ENCODE measurements around the gene TMEM14B.
"Not testable (repeated sequence)": the region's sequence is repeated elsewhere in the genome, so short reads cannot be mapped to it uniquely, and the experiment has no call there.

- not testable (repeated sequence) for TF ChIP-seq POLR2A (IDR thresholded peaks at IDR 0.05; ENCODE audit: low read length); CTCF (IDR thresholded peaks at IDR 0.05); REST (IDR thresholded peaks at IDR 0.05); EP300 (IDR thresholded peaks at IDR 0.05); MAZ (IDR thresholded peaks at IDR 0.05; ENCODE audit: borderline replicate concordance, low read depth, low read length); SMC3 (IDR thresholded peaks at IDR 0.05); RAD21 (conservative IDR thresholded peaks at IDR 0.05 in 1 of 2, IDR thresholded peaks at IDR 0.05 in 1 of 2)
- TF ChIP-seq, protein P1, sequence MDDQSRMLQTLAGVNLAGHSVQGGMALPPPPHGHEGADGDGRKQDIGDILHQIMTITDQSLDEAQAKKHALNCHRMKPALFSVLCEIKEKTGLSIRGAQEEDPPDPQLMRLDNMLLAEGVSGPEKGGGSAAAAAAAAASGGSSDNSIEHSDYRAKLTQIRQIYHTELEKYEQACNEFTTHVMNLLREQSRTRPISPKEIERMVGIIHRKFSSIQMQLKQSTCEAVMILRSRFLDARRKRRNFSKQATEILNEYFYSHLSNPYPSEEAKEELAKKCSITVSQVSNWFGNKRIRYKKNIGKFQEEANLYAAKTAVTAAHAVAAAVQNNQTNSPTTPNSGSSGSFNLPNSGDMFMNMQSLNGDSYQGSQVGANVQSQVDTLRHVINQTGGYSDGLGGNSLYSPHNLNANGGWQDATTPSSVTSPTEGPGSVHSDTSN (IDR thresholded peaks at IDR 0.05), result not testable (repeated sequence)
These were observed 26.4 kb upstream of the TMEM14B start for GRCh38 chr6:10720960-10721849.
